ENCODE results near the gene SASH1.

SASH1 gene

GRCh38 chr6:148517470-148517869 lies 174.8 kb downstream of the SASH1 start:
- DNase-seq (ENCODE audit: insufficient read length, low spot score), result no peak
- no peak for FAIRE-seq
- TF ChIP-seq CTCF (IDR thresholded peaks at IDR 0.05; ENCODE audit: insufficient read depth, missing control alignments), result no peak

GRCh38 chr6:148518511-148519156 lies 176.0 kb downstream of the SASH1 start:
- DNase-seq (ENCODE audit: insufficient read length, low spot score), result no peak
- no peak for FAIRE-seq
- no peak for TF ChIP-seq CTCF (IDR thresholded peaks at IDR 0.05; ENCODE audit: insufficient read depth, missing control alignments)

- no peak for DNase-seq (ENCODE audit: insufficient read length, low spot score)
- no peak for TF ChIP-seq CTCF (IDR thresholded peaks at IDR 0.05; ENCODE audit: insufficient read depth, missing control alignments)
- FAIRE-seq, result no peak
Observed at GRCh38 chr6:148520109-148520841, 177.6 kb downstream of the SASH1 start.

- TF ChIP-seq CTCF (IDR thresholded peaks at IDR 0.05; ENCODE audit: insufficient read depth, missing control alignments), result no peak
- DNase-seq (ENCODE audit: insufficient read length, low spot score) (no peak), FAIRE-seq (no peak)
Observed at GRCh38 chr6:148521158-148521557, 178.5 kb downstream of the SASH1 start.

- TF ChIP-seq CTCF (IDR thresholded peaks at IDR 0.05; ENCODE audit: insufficient read depth, missing control alignments), result no peak
- DNase-seq (ENCODE audit: insufficient read length, low spot score), result no peak
- FAIRE-seq, result no peak
Observed at GRCh38 chr6:148521586-148521985, 178.9 kb downstream of the SASH1 start.

GRCh38 chr6:148523048-148523447 lies 180.4 kb downstream of the SASH1 start:
- DNase-seq (ENCODE audit: insufficient read length, low spot score) (no peak), FAIRE-seq (no peak)
- no peak for TF ChIP-seq CTCF (IDR thresholded peaks at IDR 0.05; ENCODE audit: insufficient read depth, missing control alignments)

GRCh38 chr6:148523551-148523950 lies 180.9 kb downstream of the SASH1 start:
- no peak for FAIRE-seq
- TF ChIP-seq CTCF (IDR thresholded peaks at IDR 0.05; ENCODE audit: insufficient read depth, missing control alignments), result no peak
- DNase-seq (ENCODE audit: insufficient read length, low spot score), result no peak
